ENCODE measurements around the gene ADORA1. TPM values are rescaled to one million over a fixed set of nuclear protein-coding genes. Genes with fewer than 3 reads are reported as not detected.

The ADORA1 gene
- polyA plus RNA-seq, 1 experiment, result 2.4 TPM

DNA sequence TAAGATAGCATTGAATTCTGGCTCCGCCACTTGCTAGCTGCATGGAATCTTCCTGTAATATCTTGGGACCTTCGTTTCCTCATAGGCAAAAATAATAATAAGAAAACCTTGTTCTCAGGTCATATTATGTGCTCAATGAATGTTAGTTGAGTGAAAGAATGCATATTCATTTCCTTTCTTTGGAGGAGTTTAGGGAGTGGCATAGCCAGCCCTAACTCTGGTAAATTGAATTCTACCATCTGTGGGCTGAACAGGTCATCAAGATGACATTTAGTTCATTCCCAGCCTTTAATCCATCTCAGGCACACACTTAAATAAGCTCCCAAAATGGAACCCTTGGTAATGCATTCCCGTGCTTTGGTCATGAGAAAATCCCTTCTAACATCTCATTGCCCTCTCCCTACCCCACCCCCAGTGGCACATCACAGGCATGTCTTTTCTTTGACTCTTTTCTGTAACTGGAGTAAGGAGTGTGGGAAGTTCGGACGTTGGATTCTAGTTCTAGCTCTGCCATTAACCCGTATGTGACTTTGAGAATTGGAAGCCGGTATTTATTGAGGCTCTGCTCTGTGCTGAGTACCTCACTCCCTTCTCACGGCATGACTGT is 28.5 kb upstream of the ADORA1 start:
- POLR2A ChIA-PET, result no interaction called here
- TF ChIP-seq CTCF (IDR thresholded peaks at IDR 0.05; ENCODE audit: insufficient read depth, low read depth, low read length), result no peak
- Histone ChIP-seq H3K27me3 (ENCODE audit: control insufficient read depth, insufficient read depth, low read length) (peaks cover 17% of the 10 kb centered on the region), H3K4me3 (ENCODE audit: low read depth, low read length) (no peak overlapping the region), H3K36me3 (ENCODE audit: control insufficient read depth, insufficient read depth, low read length) (no peaks in the 10 kb centered on the region)
- CTCF ChIA-PET, result interaction anchor here (0.6 to 1.7 kb wide), 8 partner anchors 12 to 168 kb away, joined by 3 to 7 read pairs (median 3); no protein-coding TSS in a partner anchor
- DNase-seq (ENCODE audit: low read depth), result no peak

- TF ChIP-seq CTCF (IDR thresholded peaks at IDR 0.05; ENCODE audit: insufficient read depth, low read depth, low read length), result no peak
- ChIA-PET POLR2A (no interaction called here), CTCF (interaction anchor here (0.8 to 4.1 kb wide), 6 partner anchors 18 to 116 kb away, joined by 3 to 18 read pairs (median 3); no protein-coding TSS in a partner anchor)
- peaks cover 17% of the 10 kb centered on the region for H3K27me3 ChIP-seq (ENCODE audit: control insufficient read depth, insufficient read depth, low read length)
- H3K36me3 ChIP-seq (ENCODE audit: control insufficient read depth, insufficient read depth, low read length), result no peaks in the 10 kb centered on the region
- no peak for DNase-seq (ENCODE audit: low read depth)
- no peak overlapping the region for H3K4me3 ChIP-seq (ENCODE audit: low read depth, low read length)
Measured at GRCh38 chr1:203099805-203100515, 27.6 kb upstream of the ADORA1 start.

GRCh38 chr1:203100516-203100869 is 27.0 kb upstream of the ADORA1 start:
- TF ChIP-seq CTCF (IDR thresholded peaks at IDR 0.05; ENCODE audit: insufficient read depth, low read depth, low read length), result no peak
- Histone ChIP-seq H3K4me3 (ENCODE audit: low read depth, low read length) (no peak overlapping the region), H3K36me3 (ENCODE audit: control insufficient read depth, insufficient read depth, low read length) (no peaks in the 10 kb centered on the region), H3K27me3 (ENCODE audit: control insufficient read depth, insufficient read depth, low read length) (peaks cover 17% of the 10 kb centered on the region)
- POLR2A ChIA-PET, result no interaction called here
- CTCF ChIA-PET, result interaction anchor here (0.8 to 4.1 kb wide), 3 partner anchors 17 to 99 kb away, joined by 3 to 18 read pairs (median 3); no protein-coding TSS in a partner anchor
- DNase-seq (ENCODE audit: low read depth), result no peak

- ChIA-PET CTCF (interaction anchor here (0.7 to 4.1 kb wide), 3 partner anchors 15 to 62 kb away, joined by 3 to 18 read pairs (median 16); no protein-coding TSS in a partner anchor), POLR2A (no interaction called here)
- Histone ChIP-seq H3K4me3 (ENCODE audit: low read depth, low read length) (no peak overlapping the region), H3K36me3 (ENCODE audit: control insufficient read depth, insufficient read depth, low read length) (no peaks in the 10 kb centered on the region), H3K27me3 (ENCODE audit: control insufficient read depth, insufficient read depth, low read length) (peaks cover 17% of the 10 kb centered on the region)
- no peak for TF ChIP-seq CTCF (IDR thresholded peaks at IDR 0.05; ENCODE audit: insufficient read depth, low read depth, low read length)
- DNase-seq (ENCODE audit: low read depth), result no peak
Measured at GRCh38 chr1:203101813-203102634, 25.5 kb upstream of the ADORA1 start.

DNA sequence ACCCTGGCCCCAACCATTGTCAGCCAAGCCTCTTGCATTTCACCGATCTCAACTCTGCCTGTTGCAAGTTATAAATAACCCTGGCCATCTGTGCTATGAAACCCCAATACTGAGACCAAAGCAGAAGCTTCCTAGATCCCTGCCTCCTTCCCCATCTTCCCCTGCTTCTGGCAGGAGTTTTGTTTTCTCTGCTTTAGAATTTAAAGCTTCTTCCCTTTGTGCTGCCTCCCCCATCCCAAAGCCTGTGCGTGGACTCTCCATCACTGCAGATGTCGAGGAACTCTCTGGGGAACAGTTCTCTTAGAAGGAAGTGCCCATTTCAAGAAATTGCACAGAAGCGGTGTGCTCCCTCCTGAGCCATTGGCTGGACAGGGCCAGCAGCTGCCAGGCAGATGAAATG is 24.3 kb upstream of the ADORA1 start:
- DNase-seq (ENCODE audit: low read depth), result no peak
- no peak for TF ChIP-seq CTCF (IDR thresholded peaks at IDR 0.05; ENCODE audit: insufficient read depth, low read depth, low read length)
- Histone ChIP-seq H3K27me3 (ENCODE audit: control insufficient read depth, insufficient read depth, low read length) (peaks cover 17% of the 10 kb centered on the region), H3K36me3 (ENCODE audit: control insufficient read depth, insufficient read depth, low read length) (no peaks in the 10 kb centered on the region), H3K4me3 (ENCODE audit: low read depth, low read length) (no peak overlapping the region)
- ChIA-PET POLR2A (no interaction called here), CTCF (interaction anchor here (0.9 to 4.1 kb wide), 5 partner anchors 14 to 113 kb away, joined by 3 to 18 read pairs (median 3); no protein-coding TSS in a partner anchor)
